Measurements from ENCODE around the gene ITPKB. TPM values are rescaled to one million over a fixed set of nuclear protein-coding genes. Genes with fewer than 3 reads are reported as not detected.

ITPKB gene
- total and polyA plus RNA-seq, 2 experiments from 2014 or later: 0.31 to 5.2 TPM

DNA sequence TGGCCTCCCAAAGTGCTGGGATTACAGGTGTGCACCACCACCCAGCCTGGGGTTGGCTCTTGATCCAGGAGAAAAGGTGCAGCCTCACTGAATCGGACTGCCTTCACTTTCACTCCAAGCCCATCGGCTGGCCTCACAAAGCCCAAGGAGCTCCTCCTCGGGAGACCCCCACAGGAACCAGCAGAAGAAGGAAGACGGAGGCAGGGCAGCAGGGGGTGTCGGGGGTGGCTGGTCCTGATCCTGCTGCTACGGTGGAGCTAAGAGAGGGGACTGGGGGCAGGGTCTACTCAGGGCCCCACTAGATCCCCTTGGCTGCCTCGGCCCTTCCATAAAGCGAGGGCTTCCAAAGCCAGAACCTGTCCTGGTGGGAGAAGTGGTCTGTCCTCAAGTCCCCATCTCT is 96.7 kb downstream of the ITPKB start (continued):
- TF ChIP-seq, protein P1, sequence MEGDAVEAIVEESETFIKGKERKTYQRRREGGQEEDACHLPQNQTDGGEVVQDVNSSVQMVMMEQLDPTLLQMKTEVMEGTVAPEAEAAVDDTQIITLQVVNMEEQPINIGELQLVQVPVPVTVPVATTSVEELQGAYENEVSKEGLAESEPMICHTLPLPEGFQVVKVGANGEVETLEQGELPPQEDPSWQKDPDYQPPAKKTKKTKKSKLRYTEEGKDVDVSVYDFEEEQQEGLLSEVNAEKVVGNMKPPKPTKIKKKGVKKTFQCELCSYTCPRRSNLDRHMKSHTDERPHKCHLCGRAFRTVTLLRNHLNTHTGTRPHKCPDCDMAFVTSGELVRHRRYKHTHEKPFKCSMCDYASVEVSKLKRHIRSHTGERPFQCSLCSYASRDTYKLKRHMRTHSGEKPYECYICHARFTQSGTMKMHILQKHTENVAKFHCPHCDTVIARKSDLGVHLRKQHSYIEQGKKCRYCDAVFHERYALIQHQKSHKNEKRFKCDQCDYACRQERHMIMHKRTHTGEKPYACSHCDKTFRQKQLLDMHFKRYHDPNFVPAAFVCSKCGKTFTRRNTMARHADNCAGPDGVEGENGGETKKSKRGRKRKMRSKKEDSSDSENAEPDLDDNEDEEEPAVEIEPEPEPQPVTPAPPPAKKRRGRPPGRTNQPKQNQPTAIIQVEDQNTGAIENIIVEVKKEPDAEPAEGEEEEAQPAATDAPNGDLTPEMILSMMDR (conservative IDR thresholded peaks at IDR 0.05; ENCODE audit: low read depth in 2 of 2): no peak
- TF ChIP-seq, protein P2, sequence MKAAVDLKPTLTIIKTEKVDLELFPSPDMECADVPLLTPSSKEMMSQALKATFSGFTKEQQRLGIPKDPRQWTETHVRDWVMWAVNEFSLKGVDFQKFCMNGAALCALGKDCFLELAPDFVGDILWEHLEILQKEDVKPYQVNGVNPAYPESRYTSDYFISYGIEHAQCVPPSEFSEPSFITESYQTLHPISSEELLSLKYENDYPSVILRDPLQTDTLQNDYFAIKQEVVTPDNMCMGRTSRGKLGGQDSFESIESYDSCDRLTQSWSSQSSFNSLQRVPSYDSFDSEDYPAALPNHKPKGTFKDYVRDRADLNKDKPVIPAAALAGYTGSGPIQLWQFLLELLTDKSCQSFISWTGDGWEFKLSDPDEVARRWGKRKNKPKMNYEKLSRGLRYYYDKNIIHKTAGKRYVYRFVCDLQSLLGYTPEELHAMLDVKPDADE (IDR thresholded peaks at IDR 0.05): no peak
- TF ChIP-seq, protein P3, sequence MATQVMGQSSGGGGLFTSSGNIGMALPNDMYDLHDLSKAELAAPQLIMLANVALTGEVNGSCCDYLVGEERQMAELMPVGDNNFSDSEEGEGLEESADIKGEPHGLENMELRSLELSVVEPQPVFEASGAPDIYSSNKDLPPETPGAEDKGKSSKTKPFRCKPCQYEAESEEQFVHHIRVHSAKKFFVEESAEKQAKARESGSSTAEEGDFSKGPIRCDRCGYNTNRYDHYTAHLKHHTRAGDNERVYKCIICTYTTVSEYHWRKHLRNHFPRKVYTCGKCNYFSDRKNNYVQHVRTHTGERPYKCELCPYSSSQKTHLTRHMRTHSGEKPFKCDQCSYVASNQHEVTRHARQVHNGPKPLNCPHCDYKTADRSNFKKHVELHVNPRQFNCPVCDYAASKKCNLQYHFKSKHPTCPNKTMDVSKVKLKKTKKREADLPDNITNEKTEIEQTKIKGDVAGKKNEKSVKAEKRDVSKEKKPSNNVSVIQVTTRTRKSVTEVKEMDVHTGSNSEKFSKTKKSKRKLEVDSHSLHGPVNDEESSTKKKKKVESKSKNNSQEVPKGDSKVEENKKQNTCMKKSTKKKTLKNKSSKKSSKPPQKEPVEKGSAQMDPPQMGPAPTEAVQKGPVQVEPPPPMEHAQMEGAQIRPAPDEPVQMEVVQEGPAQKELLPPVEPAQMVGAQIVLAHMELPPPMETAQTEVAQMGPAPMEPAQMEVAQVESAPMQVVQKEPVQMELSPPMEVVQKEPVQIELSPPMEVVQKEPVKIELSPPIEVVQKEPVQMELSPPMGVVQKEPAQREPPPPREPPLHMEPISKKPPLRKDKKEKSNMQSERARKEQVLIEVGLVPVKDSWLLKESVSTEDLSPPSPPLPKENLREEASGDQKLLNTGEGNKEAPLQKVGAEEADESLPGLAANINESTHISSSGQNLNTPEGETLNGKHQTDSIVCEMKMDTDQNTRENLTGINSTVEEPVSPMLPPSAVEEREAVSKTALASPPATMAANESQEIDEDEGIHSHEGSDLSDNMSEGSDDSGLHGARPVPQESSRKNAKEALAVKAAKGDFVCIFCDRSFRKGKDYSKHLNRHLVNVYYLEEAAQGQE (IDR thresholded peaks at IDR 0.05; ENCODE audit: unreplicated experiment): no peak
- TF ChIP-seq STAT1 (IDR thresholded peaks at IDR 0.05; ENCODE audit: unreplicated experiment): no peak
- TF ChIP-seq EZH2phosphoT487 (IDR thresholded peaks at IDR 0.05; ENCODE audit: unreplicated experiment): no peak
- TF ChIP-seq EZH2 (IDR thresholded peaks at IDR 0.05; ENCODE audit: low read depth, unreplicated experiment): no peak
- TF ChIP-seq CREB1 (CRISPR knock-in tag; IDR thresholded peaks at IDR 0.05; ENCODE audit: low read depth): no peak
- no peak for TF ChIP-seq NANOG (IDR thresholded peaks at IDR 0.05; ENCODE audit: borderline replicate concordance)
- TF ChIP-seq ZNF114 (CRISPR knock-in tag; IDR thresholded peaks at IDR 0.05): no peak

DNA sequence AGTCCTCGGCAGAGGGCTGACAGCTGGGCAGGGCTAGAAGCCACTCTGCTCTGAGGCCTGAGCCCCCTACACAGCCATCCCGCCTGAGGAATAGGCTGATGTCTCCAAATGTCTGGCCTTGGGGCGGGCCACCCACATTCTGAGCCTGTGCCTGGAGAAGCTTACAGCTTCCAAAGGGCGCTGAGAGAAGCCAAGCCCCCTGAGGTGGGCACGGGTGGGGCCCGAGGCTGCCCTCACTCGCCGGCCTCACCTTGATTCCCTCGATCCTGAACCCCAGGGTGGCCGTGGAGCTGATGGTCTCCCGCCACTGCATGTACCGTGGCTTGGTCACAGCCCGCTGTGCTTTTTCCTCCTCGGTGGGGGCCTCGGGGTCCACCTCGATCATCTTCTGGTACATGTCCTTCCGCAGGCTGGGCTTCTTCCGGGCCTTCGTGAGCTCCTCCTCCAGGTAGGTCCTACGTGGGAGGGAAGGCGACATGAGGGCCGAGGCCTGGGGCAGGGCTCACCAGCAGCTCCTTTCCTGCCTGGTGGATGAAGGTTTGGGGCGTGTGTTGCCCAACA is 97.3 kb downstream of the ITPKB start:
- Histone ChIP-seq H3K4me1 (ENCODE audit: insufficient read depth) (no peaks in the 10 kb centered on the region; the same call in 1 of the 2 replicates), H3K36me3 (ENCODE audit: insufficient read depth) (no peaks in the 10 kb centered on the region), H3K79me2 (replicated peaks; ENCODE audit: insufficient read depth) (no peaks in the 10 kb centered on the region), H3K9me2 (ENCODE audit: insufficient read depth) (no peaks in the 10 kb centered on the region), H2AFZ (no peak overlapping the region), H3K27ac (ENCODE audit: low read depth) (no peak overlapping the region), H3K4me3 (no peak overlapping the region), H3K4me2 (no peak overlapping the region), H3K27me3 (ENCODE audit: insufficient read depth) (no peaks in the 10 kb centered on the region), H4K20me1 (replicated peaks; ENCODE audit: insufficient read depth) (no peaks in the 10 kb centered on the region), H3F3A (replicated peaks; ENCODE audit: low read depth) (no peaks in the 10 kb centered on the region)
- H3K4me3 Mint-ChIP-seq: no peak overlapping the region
- ATAC-seq: no peak
- peaks cover 14% of the 10 kb centered on the region for H3K27me3 Mint-ChIP-seq (ENCODE audit: insufficient read depth, low read depth, poor library complexity)
- no peaks in the 10 kb centered on the region; the same call in 2 of the 3 replicates for H3K36me3 Mint-ChIP-seq (ENCODE audit: low read depth)
- peaks cover 23% of the 10 kb centered on the region for H3K4me1 Mint-ChIP-seq
- DNase-seq (ENCODE audit: low spot score): no peak
- no peak overlapping the region for H3K27ac Mint-ChIP-seq
- H3K9me3 Mint-ChIP-seq: no peaks in the 10 kb centered on the region; the same call in 2 of the 3 replicates
- TF ChIP-seq, protein P4, sequence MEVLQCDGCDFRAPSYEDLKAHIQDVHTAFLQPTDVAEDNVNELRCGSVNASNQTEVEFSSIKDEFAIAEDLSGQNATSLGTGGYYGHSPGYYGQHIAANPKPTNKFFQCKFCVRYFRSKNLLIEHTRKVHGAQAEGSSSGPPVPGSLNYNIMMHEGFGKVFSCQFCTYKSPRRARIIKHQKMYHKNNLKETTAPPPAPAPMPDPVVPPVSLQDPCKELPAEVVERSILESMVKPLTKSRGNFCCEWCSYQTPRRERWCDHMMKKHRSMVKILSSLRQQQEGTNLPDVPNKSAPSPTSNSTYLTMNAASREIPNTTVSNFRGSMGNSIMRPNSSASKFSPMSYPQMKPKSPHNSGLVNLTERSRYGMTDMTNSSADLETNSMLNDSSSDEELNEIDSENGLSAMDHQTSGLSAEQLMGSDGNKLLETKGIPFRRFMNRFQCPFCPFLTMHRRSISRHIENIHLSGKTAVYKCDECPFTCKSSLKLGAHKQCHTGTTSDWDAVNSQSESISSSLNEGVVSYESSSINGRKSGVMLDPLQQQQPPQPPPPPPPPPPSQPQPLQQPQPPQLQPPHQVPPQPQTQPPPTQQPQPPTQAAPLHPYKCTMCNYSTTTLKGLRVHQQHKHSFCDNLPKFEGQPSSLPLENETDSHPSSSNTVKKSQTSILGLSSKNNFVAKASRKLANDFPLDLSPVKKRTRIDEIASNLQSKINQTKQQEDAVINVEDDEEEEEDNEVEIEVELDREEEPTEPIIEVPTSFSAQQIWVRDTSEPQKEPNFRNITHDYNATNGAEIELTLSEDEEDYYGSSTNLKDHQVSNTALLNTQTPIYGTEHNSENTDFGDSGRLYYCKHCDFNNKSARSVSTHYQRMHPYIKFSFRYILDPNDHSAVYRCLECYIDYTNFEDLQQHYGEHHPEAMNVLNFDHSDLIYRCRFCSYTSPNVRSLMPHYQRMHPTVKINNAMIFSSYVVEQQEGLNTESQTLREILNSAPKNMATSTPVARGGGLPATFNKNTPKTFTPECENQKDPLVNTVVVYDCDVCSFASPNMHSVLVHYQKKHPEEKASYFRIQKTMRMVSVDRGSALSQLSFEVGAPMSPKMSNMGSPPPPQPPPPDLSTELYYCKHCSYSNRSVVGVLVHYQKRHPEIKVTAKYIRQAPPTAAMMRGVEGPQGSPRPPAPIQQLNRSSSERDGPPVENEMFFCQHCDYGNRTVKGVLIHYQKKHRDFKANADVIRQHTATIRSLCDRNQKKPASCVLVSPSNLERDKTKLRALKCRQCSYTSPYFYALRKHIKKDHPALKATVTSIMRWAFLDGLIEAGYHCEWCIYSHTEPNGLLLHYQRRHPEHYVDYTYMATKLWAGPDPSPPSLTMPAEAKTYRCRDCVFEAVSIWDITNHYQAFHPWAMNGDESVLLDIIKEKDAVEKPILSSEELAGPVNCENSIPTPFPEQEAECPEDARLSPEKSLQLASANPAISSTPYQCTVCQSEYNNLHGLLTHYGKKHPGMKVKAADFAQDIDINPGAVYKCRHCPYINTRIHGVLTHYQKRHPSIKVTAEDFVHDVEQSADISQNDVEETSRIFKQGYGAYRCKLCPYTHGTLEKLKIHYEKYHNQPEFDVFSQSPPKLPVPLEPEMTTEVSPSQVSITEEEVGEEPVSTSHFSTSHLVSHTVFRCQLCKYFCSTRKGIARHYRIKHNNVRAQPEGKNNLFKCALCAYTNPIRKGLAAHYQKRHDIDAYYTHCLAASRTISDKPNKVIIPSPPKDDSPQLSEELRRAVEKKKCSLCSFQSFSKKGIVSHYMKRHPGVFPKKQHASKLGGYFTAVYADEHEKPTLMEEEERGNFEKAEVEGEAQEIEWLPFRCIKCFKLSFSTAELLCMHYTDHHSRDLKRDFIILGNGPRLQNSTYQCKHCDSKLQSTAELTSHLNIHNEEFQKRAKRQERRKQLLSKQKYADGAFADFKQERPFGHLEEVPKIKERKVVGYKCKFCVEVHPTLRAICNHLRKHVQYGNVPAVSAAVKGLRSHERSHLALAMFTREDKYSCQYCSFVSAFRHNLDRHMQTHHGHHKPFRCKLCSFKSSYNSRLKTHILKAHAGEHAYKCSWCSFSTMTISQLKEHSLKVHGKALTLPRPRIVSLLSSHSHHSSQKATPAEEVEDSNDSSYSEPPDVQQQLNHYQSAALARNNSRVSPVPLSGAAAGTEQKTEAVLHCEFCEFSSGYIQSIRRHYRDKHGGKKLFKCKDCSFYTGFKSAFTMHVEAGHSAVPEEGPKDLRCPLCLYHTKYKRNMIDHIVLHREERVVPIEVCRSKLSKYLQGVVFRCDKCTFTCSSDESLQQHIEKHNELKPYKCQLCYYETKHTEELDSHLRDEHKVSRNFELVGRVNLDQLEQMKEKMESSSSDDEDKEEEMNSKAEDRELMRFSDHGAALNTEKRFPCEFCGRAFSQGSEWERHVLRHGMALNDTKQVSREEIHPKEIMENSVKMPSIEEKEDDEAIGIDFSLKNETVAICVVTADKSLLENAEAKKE (CRISPR knock-in tag; IDR thresholded peaks at IDR 0.05): no peak
- TF ChIP-seq ZNF331 (CRISPR knock-in tag; IDR thresholded peaks at IDR 0.05; ENCODE audit: low read depth): no peak
- TF ChIP-seq EZH2 (IDR thresholded peaks at IDR 0.05; ENCODE audit: low read depth, unreplicated experiment): no peak

Measured in GM23338 (cell line).